Left lobe of liver (tissue), 2 donors: Measurements from ENCODE around the gene RAB17. TPM values are rescaled to one million over a fixed set of nuclear protein-coding genes. Genes with fewer than 3 reads are reported as not detected.

Source experiments
- ATAC-seq: fragments of 200-7000 bp; cut with Tn5 transposase; one replicate; pipeline ENCODE4 v1.9.1; 2020; ENCODE audit warnings: mild to moderate bottlenecking, moderate library complexity
- DNase-seq: peaks from one replicate; pipeline ENCODE4 v3.0.0-alpha.2; 2020; ENCODE audit warnings: low spot score
- total RNA-seq: library from RNA; stranded (reverse); gene quantifications from one replicate; pipeline ENCODE4 v1.2.1, GENCODE V29; 2021
- donor health status: DM: no; HTN: no; CAD: no; lungs with moderate emphysema.
- donor health status: DM: no; HTN: yes; CAD: no.

The RAB17 gene
- 88.5 TPM for total RNA-seq

GRCh38 chr2:237590272-237591140, at the start of gene RAB17:
RAB17 (minus strand) TSS chr2:237590734; CDS start chr2:237586154, 4,580 bp downstream.
- ATAC-seq (peak; percentile 62), DNase-seq (peak; percentile 96)

- ATAC-seq: no peak
- no peak for DNase-seq
These were observed 49.3 kb upstream of the RAB17 start for GRCh38 chr2:237639836-237640220.

- no peak for DNase-seq
- no peak for ATAC-seq
These were observed 48.7 kb upstream of the RAB17 start for GRCh38 chr2:237639052-237639835.

GRCh38 chr2:237638176-237638575, 47.6 kb upstream of the RAB17 start:
- DNase-seq (no peak), ATAC-seq (no peak)

- ATAC-seq (no peak), DNase-seq (no peak)
These were observed 47.0 kb upstream of the RAB17 start for GRCh38 chr2:237637429-237638135.

- ATAC-seq (no peak), DNase-seq (no peak)
These were observed 46.0 kb upstream of the RAB17 start for GRCh38 chr2:237636578-237636977.

GRCh38 chr2:237633061-237633561, 42.6 kb upstream of the RAB17 start:
- DNase-seq: no peak
- no peak for ATAC-seq

- DNase-seq: no peak
- no peak for ATAC-seq
These were observed 41.5 kb upstream of the RAB17 start for GRCh38 chr2:237631801-237632585.

- DNase-seq (no peak), ATAC-seq (no peak)
These were observed 40.7 kb upstream of the RAB17 start for GRCh38 chr2:237631007-237631785.

- no peak for ATAC-seq
- DNase-seq: no peak
These were observed 39.9 kb upstream of the RAB17 start for GRCh38 chr2:237630216-237631000.

GRCh38 chr2:237629739-237630138, 39.2 kb upstream of the RAB17 start:
- ATAC-seq: no peak

GRCh38 chr2:237629188-237629534, 38.6 kb upstream of the RAB17 start:
- ATAC-seq: no peak
- DNase-seq: no peak

More at GRCh38 chr2:237629739-237630138, 39.2 kb upstream of the RAB17 start:
- DNase-seq: no peak

GRCh38 chr2:237628247-237629187, 38.0 kb upstream of the RAB17 start:
- ATAC-seq (no peak), DNase-seq (no peak)

- ATAC-seq: peak; percentile 91
- DNase-seq: peak; percentile 61
These were observed 37.1 kb upstream of the RAB17 start, which contains the start of gene LRRFIP1 for GRCh38 chr2:237627441-237628246. LRRFIP1 (plus strand) TSS chr2:237627587; CDS start chr2:237627645, 58 bp downstream.

GRCh38 chr2:237626813-237627440, 36.4 kb upstream of the RAB17 start:
- peak; percentile 77 for ATAC-seq
- DNase-seq: peak; percentile 66

GRCh38 chr2:237625777-237626176, 35.2 kb upstream of the RAB17 start:
- DNase-seq: no peak

More at GRCh38 chr2:237625777-237626176, 35.2 kb upstream of the RAB17 start:
- ATAC-seq: no peak
